HepG2 (cell line): ENCODE data around the gene CERS4. TPM values are rescaled to one million over a fixed set of nuclear protein-coding genes. Genes with fewer than 3 reads are reported as not detected.
A peak's percentile ranks its signal among the peaks of the same experiment; 100 is the strongest.

Experiments
- ATAC-seq: fragments of 200-7000 bp; cut with Tn5 transposase; 3 replicates; pipeline ENCODE4 v1.9.1; 2020; ENCODE audit warnings: mild to moderate bottlenecking, moderate library complexity
- BruUV-seq: library from RNA; stranded (reverse); fragments of 400-500 nt; replicated peaks from 2 replicates; lab custom pipeline; 2021; lab: Mats Ljungman, UMichigan
- CTCF ChIA-PET: fragments of 300-600 bp; formaldehyde crosslinking; extraction: SDS; loops from one replicate; lab custom pipeline; 2021; ENCODE audit warnings: low total read pairs, inconsistent platforms, low intra/inter-chr PET ratio; lab: Yijun Ruan, JAX
- POLR2A ChIA-PET: fragments of 350-600 bp; sonication (Branson Sonifier 250); formaldehyde crosslinking; loops from one replicate; lab custom pipeline; 2020; ENCODE audit warnings: antibody characterized with exemption, inconsistent platforms; lab: Yijun Ruan, JAX
- DNase-seq: peaks from one replicate; pipeline ENCODE4 v3.0.0-alpha.2; 2015; ENCODE audit warnings: low spot score
- FAIRE-seq: peaks from 3 replicates; lab custom pipeline; 2011; peaks lifted over from hg19 to GRCh38; lab: Jason Lieb, UNC
- H2AFZ ChIP-seq: one replicate; pipeline ENCODE4 v1.6.1; 2011; ENCODE audit warnings: low read length, inconsistent platforms
- H3K27ac ChIP-seq: fragments of 300-600 bp; 3 replicates; pipeline ENCODE4 v1.8.0; 2011; ENCODE audit warnings: mixed run types, mild to moderate bottlenecking, mixed read lengths, low read length, inconsistent platforms; ENCODE audit not compliant: insufficient read depth; ENCODE audit errors: extremely low read length
- H3K27me3 ChIP-seq, 2 experiments: fragments of 200-600 bp in 1 of 2; 2 replicates in 1 of 2; 3 replicates in 1 of 2; pipeline versions ENCODE4 v1.6.0 to v1.8.0; 2011; ENCODE audit warnings: low read length in 2 of 2, mild to moderate bottlenecking in 2 of 2, moderate library complexity in 2 of 2, inconsistent platforms in 1 of 2; ENCODE audit not compliant: insufficient read depth in 2 of 2, control insufficient read depth in 1 of 2
- H3K36me3 ChIP-seq, 2 experiments: fragments of 200-600 bp in 1 of 2; replicated peaks in 1 of 2; 2 replicates in 1 of 2; 3 replicates in 1 of 2; pipeline versions ENCODE4 v1.5.1 to v1.8.0; 2011; ENCODE audit warnings: low read length in 2 of 2, inconsistent platforms in 1 of 2; ENCODE audit not compliant: insufficient read depth in 2 of 2, control insufficient read depth in 1 of 2
- H3K4me1 ChIP-seq: 2 replicates; pipeline ENCODE4 v1.5.1; 2012; ENCODE audit warnings: low read length, inconsistent platforms; ENCODE audit not compliant: insufficient read depth
- H3K4me2 ChIP-seq: 2 replicates; pipeline ENCODE4 v1.6.0; 2011; ENCODE audit warnings: low read depth, low read length, inconsistent platforms
- H3K4me3 ChIP-seq, 3 experiments: fragments of 200-600 bp in 1 of 3; sonication (generic), shearing (Covaris generic) in 1 of 3; replicated peaks in 1 of 3; 2 replicates each; pipeline ENCODE4 v1.5.1; 2011 to 2016; ENCODE audit warnings: low read length in 3 of 3, inconsistent platforms in 2 of 3, low read depth in 2 of 3, mild to moderate bottlenecking in 2 of 3, control low read depth in 1 of 3, mixed read lengths in 1 of 3; ENCODE audit not compliant: insufficient read depth in 1 of 3
- H3K79me2 ChIP-seq: one replicate; pipeline ENCODE4 v1.6.1; 2011; ENCODE audit warnings: low read length, inconsistent platforms; ENCODE audit not compliant: insufficient read depth
- H3K9ac ChIP-seq: 2 replicates; pipeline ENCODE4 v1.6.0; 2011; ENCODE audit warnings: mild to moderate bottlenecking, low read depth, low read length, inconsistent platforms; ENCODE audit not compliant: insufficient read depth
- H3K9me3 ChIP-seq: 2 replicates; pipeline ENCODE4 v1.5.1; 2012; ENCODE audit warnings: mild to moderate bottlenecking, low read length
- H4K20me1 ChIP-seq: 2 replicates; pipeline ENCODE4 v1.6.0; 2011; ENCODE audit warnings: inconsistent platforms, mild to moderate bottlenecking, low read length, moderate library complexity; ENCODE audit not compliant: insufficient read depth
- ATF7-NPFF ChIP-seq: sonication (generic); formaldehyde crosslinking; IDR thresholded peaks from 2 replicates; pipeline ENCODE4 v1.8.1; 2023; ENCODE audit warnings: mild to moderate bottlenecking, low read depth, missing genetic modification reagents, moderate library complexity
- USF2 ChIP-seq, 2 experiments: sonication (generic) in 1 of 2; formaldehyde crosslinking in 1 of 2; IDR thresholded peaks; 2 replicates each; pipeline versions ENCODE4 v1.5.1 to v1.6.1; 2011 to 2020; ENCODE audit warnings: borderline replicate concordance in 1 of 2, low read depth in 1 of 2, low read length in 1 of 2, mild to moderate bottlenecking in 1 of 2, missing genetic modification reagents in 1 of 2, moderate library complexity in 1 of 2
- ZNF337 ChIP-seq: sonication (generic); formaldehyde crosslinking; IDR thresholded peaks from 2 replicates; pipeline ENCODE4 v1.5.1; 2020; ENCODE audit warnings: missing genetic modification reagents, low read depth, mild to moderate bottlenecking, borderline replicate concordance
- ZNF432 ChIP-seq: sonication (generic); formaldehyde crosslinking; IDR thresholded peaks from 2 replicates; pipeline ENCODE4 v1.5.0; 2020; ENCODE audit warnings: missing genetic modification reagents, mild to moderate bottlenecking, borderline replicate concordance
- WGBS: methylation state at CpG from one replicate; pipeline ENCODE4 v1.1.6; 2017; ENCODE audit warnings: low lambda C conversion rate; 5-methylcytosine and 5-hydroxymethylcytosine counted together
- in situ Hi-C: cut with HindIII; loops from 2 replicates; pipeline ENCODE4 v1.10.0; 2017; ENCODE audit warnings: low pct_unique_long_range_greater_than_20kb; ENCODE audit not compliant: extremely low pct_ligation_motif_present
- intact Hi-C: fragments of 100-400 bp; cut with micrococcal nuclease; formaldehyde crosslinking; loops from one replicate; pipeline ENCODE4 v1.10.0; 2022; ENCODE audit not compliant: unreplicated experiment
- polyA plus RNA-seq, 8 experiments: library from polyadenylated mRNA; depleted of rRNA in 3 of 8; stranded (reverse) in 7 of 8; unstranded in 1 of 8; fragments of >200 nt; fragmentation: Illumina TruSeq in 4 of 8; extraction: Trizol in 4 of 8; gene quantifications; 2 replicates each; pipeline versions ENCODE4 v1.2.1 to v1.2.3, GENCODE V29; 2011 to 2016; ENCODE audit warnings: low read depth in 4 of 8, missing spikeins in 1 of 8, mixed read lengths in 1 of 8; ENCODE audit not compliant: insufficient read depth in 1 of 8
- total RNA-seq, 5 experiments: library from RNA; depleted of rRNA; stranded (reverse); fragments of >200 nt; fragmentation: Illumina TruSeq; extraction: Trizol; gene quantifications; 2 replicates each; pipeline ENCODE4 v1.2.3, GENCODE V29; 2016; ENCODE audit warnings: low read depth in 1 of 5

The CERS4 gene
- total and polyA plus RNA-seq, 2 of the 13 experiments (the other 11 are each of a cell fraction or from before 2014, with no cell fraction given) = 74.7 to 83.5 TPM

DNA sequence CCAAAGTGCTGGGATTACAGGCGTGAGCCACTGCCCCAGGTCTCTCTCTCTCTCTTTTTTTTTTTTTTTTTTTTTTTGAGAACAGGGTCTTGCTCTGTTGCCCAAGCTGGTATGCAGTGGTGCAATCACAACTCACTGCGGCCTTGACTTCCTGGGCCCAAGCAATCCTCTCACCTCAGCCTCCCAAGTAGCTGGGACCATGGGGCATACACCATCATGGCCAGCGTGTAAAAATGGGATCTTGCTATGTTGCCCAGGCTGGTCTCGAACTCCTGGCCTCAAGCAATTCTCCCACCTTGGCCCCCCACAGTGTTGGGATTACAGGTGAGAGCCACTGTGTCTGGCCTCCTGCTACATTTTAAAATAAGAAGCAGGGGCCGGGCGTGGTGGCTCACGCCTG lies 40.6 kb upstream of the CERS4 start (continued):
- TF ChIP-seq ZNF432 = no peak
- no peak for TF ChIP-seq ATF7-NPFF (CRISPR knock-in tag)

- Histone ChIP-seq H3K9ac (no peak overlapping the region), H3K9me3 (no peaks in the 10 kb centered on the region)
- in situ Hi-C loops = no loop called here
- TF ChIP-seq ZNF337 (CRISPR knock-in tag) = no peak
- TF ChIP-seq USF2 (IDR thresholded peaks at IDR 0.05; ENCODE audit: low read depth, low read length) = no peak
- TF ChIP-seq USF2 (CRISPR knock-in tag; IDR thresholded peaks at IDR 0.05; ENCODE audit: borderline replicate concordance) = peak; percentile 26; the same call in 1 of the 2 replicates
- TF ChIP-seq, all 625 proteins: peak for 1
- no peaks in the 10 kb centered on the region for H3K79me2 ChIP-seq
- H3K4me3 ChIP-seq = no peak overlapping the region
- no peak for DNase-seq
- no peak for ATAC-seq
- no TSS peak for BruUV-seq
- WGBS = 19% methylated on average over 9 of the region's 9 CpGs
- 0 out of 5 replicates have a peak, but pooled peaks cover 0 to 8% of the 10 kb centered on the region in 2 experiments for H3K27me3 ChIP-seq
- no peak overlapping the region for H3K27ac ChIP-seq
- no peaks in the 10 kb centered on the region for H3K36me3 ChIP-seq
- POLR2A ChIA-PET = interaction anchor here (0.6 to 1.2 kb wide), 2 partner anchors 20 to 69 kb away, joined by 3 read pairs; no protein-coding TSS in a partner anchor
- no peak overlapping the region for H2AFZ ChIP-seq
- intact Hi-C loops = no loop called here
- FAIRE-seq = no peak
- H3K4me1 ChIP-seq = peaks cover 31% of the 10 kb centered on the region
- CTCF ChIA-PET = no interaction called here
- H4K20me1 ChIP-seq = no peaks in the 10 kb centered on the region
- H3K4me2 ChIP-seq = 0 out of 2 replicates have a peak overlapping the region, but pooled peaks have one; percentile 6
These were observed 34.5 kb upstream of the CERS4 start for GRCh38 chr19:8174706-8175105.
